T47D (cell line): ENCODE results near the gene LYPD6B.

Experiments
- DNase-seq, 2 experiments: peaks; one replicate each; pipeline versions ENCODE4 v3.0.0 to v3.0.0-alpha.2; 2011 to 2012; ENCODE audit warnings: low read depth in 1 of 2, low spot score in 1 of 2
- JUND ChIP-seq: IDR thresholded peaks from 2 replicates; pipeline ENCODE4 v1.6.1; 2012; ENCODE audit warnings: low read depth
- in situ Hi-C: cut with HindIII; loops from 2 replicates; pipeline ENCODE4 v1.10.0; 2016; ENCODE audit warnings: low sequenced_read_pairs, low pct_unique_long_range_greater_than_20kb

Gene LYPD6B

DNA sequence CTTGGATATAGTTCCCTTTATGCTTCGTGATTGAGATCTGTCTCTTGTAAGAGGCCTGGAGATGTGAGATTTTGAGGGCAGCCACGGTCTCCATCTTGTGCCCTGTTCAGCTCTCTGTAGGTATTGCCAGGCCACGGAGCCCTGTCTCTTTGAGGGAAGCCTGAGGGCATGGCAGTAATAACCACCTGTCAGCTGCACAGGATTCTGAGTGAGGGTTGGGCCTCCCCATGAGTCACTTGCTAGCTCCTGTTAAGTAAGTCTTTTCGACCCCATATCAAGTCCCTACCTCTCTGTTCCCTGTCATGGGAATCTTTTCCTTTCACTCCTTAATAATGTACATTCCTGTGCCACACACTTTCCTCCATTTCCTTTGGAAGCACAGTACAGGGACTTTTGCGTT is 20.4 kb downstream of the LYPD6B start:
- in situ Hi-C loops, result no loop called here
- TF ChIP-seq JUND, result no peak
- no peak for DNase-seq

GRCh38 chr2:149059822-149060221 is 21.3 kb downstream of the LYPD6B start:
- in situ Hi-C loops, result no loop called here
- DNase-seq, result no peak
- TF ChIP-seq JUND, result no peak

- DNase-seq, result no peak
- no peak for TF ChIP-seq JUND
- in situ Hi-C loops, result no loop called here
Measured at GRCh38 chr2:149061133-149061745, 22.7 kb downstream of the LYPD6B start.

DNA sequence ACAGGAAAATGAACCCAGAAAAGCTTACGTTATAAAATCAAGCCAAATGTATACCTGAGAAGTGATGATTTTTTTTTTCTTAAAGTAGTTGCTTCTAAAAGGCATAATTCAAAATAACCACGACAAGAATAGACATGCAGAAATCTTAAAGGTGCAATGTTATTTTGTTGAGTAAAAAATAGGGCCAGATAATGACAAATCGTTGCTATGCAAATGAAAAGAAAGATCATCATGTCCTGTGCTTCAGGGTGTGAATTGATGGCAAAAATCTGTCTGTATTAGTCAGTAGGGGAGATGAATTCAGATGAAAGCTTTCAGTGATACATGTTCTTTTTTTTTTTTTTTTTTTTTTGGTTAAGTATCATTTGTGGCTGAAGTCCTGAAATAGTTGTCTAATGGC is 24.0 kb downstream of the LYPD6B start:
- no peak for TF ChIP-seq JUND
- no peak for DNase-seq
- in situ Hi-C loops, result no loop called here

DNA sequence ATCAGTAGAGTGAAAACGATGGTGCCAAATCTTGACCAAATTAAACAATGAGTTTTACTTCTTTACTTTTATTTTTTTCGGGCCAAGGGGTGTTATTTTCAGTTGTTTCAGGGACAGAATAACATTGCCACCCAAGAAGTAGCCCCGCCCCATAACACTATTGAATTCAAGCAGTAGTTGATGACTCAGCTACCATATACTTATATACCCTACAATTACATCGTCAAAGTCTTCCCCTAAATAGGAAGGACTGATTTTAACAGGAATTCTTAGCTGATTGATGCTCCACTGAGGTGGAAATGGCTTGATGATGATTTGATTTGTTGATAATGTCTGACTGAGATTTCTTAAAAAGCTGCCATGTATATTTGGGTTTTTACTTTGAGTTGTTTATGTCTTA is 24.7 kb downstream of the LYPD6B start:
- no peak for TF ChIP-seq JUND
- no peak for DNase-seq
- in situ Hi-C loops, result no loop called here

- TF ChIP-seq JUND, result no peak
- no peak for DNase-seq
- in situ Hi-C loops, result no loop called here
Measured at GRCh38 chr2:149064365-149064841, 25.9 kb downstream of the LYPD6B start.

- TF ChIP-seq JUND, result no peak
- no peak for DNase-seq
- in situ Hi-C loops, result no loop called here
Measured at GRCh38 chr2:149064856-149065630, 26.5 kb downstream of the LYPD6B start.

DNA sequence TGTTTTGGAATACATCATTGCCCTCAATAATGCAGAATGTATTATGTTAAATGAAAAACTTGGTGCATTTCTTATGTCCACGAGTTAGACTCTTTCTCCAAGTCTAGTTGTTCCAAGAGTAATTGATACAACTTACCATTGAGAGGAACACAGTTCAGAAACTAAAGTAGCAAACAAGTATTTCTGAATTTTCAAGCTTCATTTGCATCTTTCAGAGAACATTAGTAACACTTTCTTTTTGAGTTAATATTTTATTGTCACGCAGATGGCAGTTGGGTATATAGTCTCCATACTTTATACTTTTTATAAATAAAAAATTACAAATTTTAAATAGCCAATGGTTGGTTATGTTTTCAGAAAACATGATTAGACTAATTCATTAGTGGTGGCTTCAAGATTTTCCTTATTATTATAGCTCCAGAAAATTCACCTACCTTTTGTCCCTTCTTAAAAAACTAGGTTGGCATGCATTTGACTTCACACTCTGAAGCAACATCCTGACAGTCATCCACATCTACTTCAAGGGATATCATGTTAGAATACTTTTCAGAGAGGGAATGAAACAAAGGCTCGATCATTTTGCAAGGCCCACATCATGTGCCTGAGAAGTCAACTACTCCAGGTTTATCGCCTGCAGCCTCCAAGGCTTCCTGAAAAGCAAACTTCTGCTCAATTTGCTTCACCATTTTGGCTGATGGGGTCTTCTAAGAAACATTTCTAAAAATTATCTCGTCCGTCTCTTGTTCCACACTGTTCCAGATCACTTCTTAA is 29.9 kb downstream of the LYPD6B start:
- TF ChIP-seq JUND, result no peak
- in situ Hi-C loops, result no loop called here
- DNase-seq, result no peak

- in situ Hi-C loops, result no loop called here
- no peak for TF ChIP-seq JUND
- DNase-seq, result peak in 1 of 2 experiments; percentile 72
Measured at GRCh38 chr2:149068996-149069888, 30.7 kb downstream of the LYPD6B start.

DNA sequence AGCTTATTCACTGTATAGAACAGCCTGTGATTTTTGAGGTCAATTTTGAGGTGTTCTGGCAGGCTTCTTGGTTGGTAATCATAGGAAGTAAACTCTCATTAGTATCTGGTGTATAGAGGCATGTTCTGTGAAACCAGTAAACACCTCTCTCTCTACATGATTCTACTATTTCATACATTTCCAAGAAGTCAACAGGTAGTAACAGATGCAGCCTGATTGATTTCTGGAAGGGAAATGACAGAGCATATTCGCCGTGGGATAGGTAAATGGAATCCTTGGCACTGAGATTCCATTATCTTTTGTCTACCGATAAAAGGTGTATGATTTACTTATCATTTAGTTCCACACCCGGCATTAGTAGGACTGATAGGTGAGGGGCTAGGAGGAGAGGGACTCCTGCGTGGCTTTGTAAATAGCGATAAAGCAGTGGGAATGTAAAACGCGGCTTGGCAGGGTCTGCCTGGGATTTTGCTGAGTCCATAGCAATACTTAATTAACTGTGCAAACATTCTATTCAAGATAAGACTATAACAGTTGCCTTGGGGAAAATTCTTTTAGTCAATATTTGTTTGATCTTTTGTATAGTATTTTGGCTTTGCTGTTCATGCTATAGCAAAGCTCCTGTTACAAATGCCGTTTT is 32.3 kb downstream of the LYPD6B start:
- in situ Hi-C loops, result no loop called here
- TF ChIP-seq JUND, result no peak
- DNase-seq, result no peak

GRCh38 chr2:149075105-149075504 is 36.6 kb downstream of the LYPD6B start:
- peak in 1 of 2 experiments; percentile 47 for DNase-seq
- TF ChIP-seq JUND, result peak; percentile 21; the same call in 1 of the 2 replicates
- in situ Hi-C loops, result no loop called here
